ENCODE measurements around the gene MOB3A. TPM values are rescaled to one million over a fixed set of nuclear protein-coding genes. Genes with fewer than 3 reads are reported as not detected.

MOB3A gene
- total RNA-seq, 2 experiments from 2014 or later: 200 to 202 TPM

- Mint-ChIP-seq H3K9me3 (ENCODE audit: low read depth) (no peaks in the 10 kb centered on the region), H3K4me3 (peak overlapping the region; percentile 84), H3K27me3 (no peaks in the 10 kb centered on the region), H3K4me1 (peaks cover 32% of the 10 kb centered on the region), H3K36me3 (no peaks in the 10 kb centered on the region), H3K27ac (peak overlapping the region; percentile 87)
- CTCF ChIA-PET: interaction anchor here (1.0 to 4.0 kb wide), 5 partner anchors 10 to 35 kb away, joined by 3 to 19 read pairs (median 6); partner anchors contain the start of genes IZUMO4 and MKNK2
- peak; percentile 94 for ATAC-seq
- peak; percentile 100 for DNase-seq
These were observed 34.4 kb downstream of the MOB3A start for GRCh38 chr19:2061495-2062388.

GRCh38 chr19:2060884-2061494 lies 35.1 kb downstream of the MOB3A start:
- no peaks in the 10 kb centered on the region for H3K9me3 Mint-ChIP-seq (ENCODE audit: low read depth)
- H3K36me3 Mint-ChIP-seq: no peaks in the 10 kb centered on the region
- no peaks in the 10 kb centered on the region for H3K27me3 Mint-ChIP-seq
- peak overlapping the region; percentile 95 for H3K27ac Mint-ChIP-seq
- DNase-seq (no peak), ATAC-seq (peak; percentile 41)
- CTCF ChIA-PET: interaction anchor here (1.0 to 4.0 kb wide), 5 partner anchors 9 to 36 kb away, joined by 3 to 19 read pairs (median 6); partner anchors contain the start of genes IZUMO4 and MKNK2
- H3K4me3 Mint-ChIP-seq: peak overlapping the region; percentile 84
- peaks cover 37% of the 10 kb centered on the region for H3K4me1 Mint-ChIP-seq

- CTCF ChIA-PET: interaction anchor here (1.6 to 4.0 kb wide), 2 partner anchors 7 to 10 kb away, joined by 5 to 19 read pairs; partner anchors contain the start of gene MKNK2
- Mint-ChIP-seq H3K36me3 (no peaks in the 10 kb centered on the region), H3K4me1 (peaks cover 47% of the 10 kb centered on the region), H3K4me3 (peak overlapping the region; percentile 84), H3K27me3 (no peaks in the 10 kb centered on the region), H3K27ac (peak overlapping the region; percentile 95), H3K9me3 (ENCODE audit: low read depth) (no peaks in the 10 kb centered on the region)
- DNase-seq (no peak), ATAC-seq (no peak)
These were observed 36.5 kb downstream of the MOB3A start for GRCh38 chr19:2059422-2060201.

DNA sequence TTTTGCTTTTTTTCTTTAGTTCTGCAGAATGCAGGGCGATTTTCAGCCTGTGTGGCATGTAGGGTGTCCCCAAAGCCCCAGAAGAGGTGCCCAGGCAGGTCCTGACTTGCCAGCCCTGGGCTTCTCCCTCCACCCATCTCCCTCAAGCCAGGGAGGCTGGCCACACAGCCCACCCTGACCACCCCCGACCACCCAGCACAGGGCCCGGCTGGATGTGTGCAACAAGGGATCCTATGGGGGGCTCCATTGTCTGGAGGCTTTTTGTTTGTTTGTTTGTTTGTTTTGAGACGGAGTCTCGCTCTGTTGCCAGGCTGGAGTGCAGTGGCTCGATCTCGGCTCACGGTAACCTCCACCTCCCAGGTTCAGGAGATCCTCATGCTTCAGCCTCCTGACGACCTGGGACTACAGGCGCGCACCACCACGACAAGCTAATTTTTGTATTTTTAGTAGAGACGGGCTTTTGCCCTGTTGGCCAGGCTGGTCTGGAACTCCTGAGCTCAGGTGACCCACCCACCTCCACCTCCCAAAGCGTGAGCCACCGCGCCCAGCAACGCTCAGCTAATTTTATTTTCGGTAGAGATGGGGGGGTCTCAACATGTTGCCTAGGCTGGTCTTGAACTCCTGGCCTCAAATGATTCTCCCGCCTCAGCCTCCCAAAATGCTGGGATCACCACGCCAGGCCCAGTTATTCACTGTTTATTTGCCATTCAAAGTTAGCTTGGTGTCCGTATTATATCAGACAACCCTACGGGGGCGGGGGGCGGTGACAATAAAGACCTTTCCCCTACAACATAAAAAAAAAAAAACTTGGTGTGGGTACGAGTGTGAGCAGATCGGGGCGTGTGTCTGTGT lies 37.3 kb downstream of the MOB3A start:
- Mint-ChIP-seq H3K27me3 (no peaks in the 10 kb centered on the region), H3K9me3 (ENCODE audit: low read depth) (no peaks in the 10 kb centered on the region), H3K4me1 (peaks cover 50% of the 10 kb centered on the region), H3K4me3 (no peak overlapping the region), H3K36me3 (no peaks in the 10 kb centered on the region), H3K27ac (peak overlapping the region; percentile 74)
- CTCF ChIA-PET: interaction anchor here (1.2 to 1.6 kb wide), 2 partner anchors 8 to 11 kb away, joined by 3 to 5 read pairs; no protein-coding TSS in a partner anchor
- DNase-seq (no peak), ATAC-seq (no peak)

- H3K9me3 Mint-ChIP-seq (ENCODE audit: low read depth): no peaks in the 10 kb centered on the region
- no peaks in the 10 kb centered on the region for H3K36me3 Mint-ChIP-seq
- CTCF ChIA-PET: interaction anchor here (0.6 to 1.8 kb wide), 5 partner anchors 9 to 398 kb away, joined by 3 to 8 read pairs (median 3); no protein-coding TSS in a partner anchor
- H3K4me3 Mint-ChIP-seq: no peak overlapping the region
- ATAC-seq (no peak), DNase-seq (no peak)
- peaks cover 52% of the 10 kb centered on the region for H3K4me1 Mint-ChIP-seq
- no peaks in the 10 kb centered on the region for H3K27me3 Mint-ChIP-seq
- peak overlapping the region; percentile 74 for H3K27ac Mint-ChIP-seq
These were observed 38.3 kb downstream of the MOB3A start for GRCh38 chr19:2057484-2058469.

- peak overlapping the region; percentile 74 for H3K27ac Mint-ChIP-seq
- H3K9me3 Mint-ChIP-seq (ENCODE audit: low read depth): no peaks in the 10 kb centered on the region
- no peak overlapping the region for H3K4me3 Mint-ChIP-seq
- ATAC-seq (no peak), DNase-seq (no peak)
- H3K4me1 Mint-ChIP-seq: peaks cover 53% of the 10 kb centered on the region
- H3K27me3 Mint-ChIP-seq: no peaks in the 10 kb centered on the region
- no peaks in the 10 kb centered on the region for H3K36me3 Mint-ChIP-seq
- CTCF ChIA-PET: interaction anchor here (1.1 to 1.8 kb wide), 4 partner anchors 11 to 29 kb away, joined by 3 to 8 read pairs (median 3); no protein-coding TSS in a partner anchor
These were observed 39.3 kb downstream of the MOB3A start for GRCh38 chr19:2056837-2057192.

GRCh38 chr19:2055931-2056836 lies 39.9 kb downstream of the MOB3A start:
- Mint-ChIP-seq H3K9me3 (ENCODE audit: low read depth) (no peaks in the 10 kb centered on the region), H3K36me3 (no peaks in the 10 kb centered on the region), H3K27me3 (no peaks in the 10 kb centered on the region), H3K27ac (peak overlapping the region; percentile 90), H3K4me3 (peak overlapping the region; percentile 71), H3K4me1 (peaks cover 57% of the 10 kb centered on the region)
- ATAC-seq (no peak), DNase-seq (peak; percentile 71)
- CTCF ChIA-PET: interaction anchor here (1.1 to 1.8 kb wide), 4 partner anchors 10 to 29 kb away, joined by 3 to 8 read pairs (median 3); no protein-coding TSS in a partner anchor

DNA sequence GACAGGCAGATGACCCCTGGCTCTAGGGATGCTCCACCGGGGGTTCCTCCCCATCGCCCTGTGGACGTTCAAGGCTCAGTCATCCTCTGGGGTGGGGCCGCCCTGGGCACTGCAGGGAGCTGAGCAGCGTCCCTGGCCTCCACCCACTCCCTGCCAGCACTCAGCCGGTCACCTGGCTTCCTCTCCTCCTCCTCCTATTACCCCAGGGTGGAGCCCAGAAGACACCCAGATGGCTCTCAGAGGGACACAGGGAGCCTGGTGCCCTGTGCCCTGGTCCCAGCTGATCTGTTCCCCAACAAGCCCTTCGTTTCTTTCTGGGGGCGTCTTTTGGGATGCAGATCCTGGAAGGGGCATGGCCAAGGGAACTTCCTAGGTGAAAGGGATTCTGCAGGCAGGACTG lies 41.4 kb downstream of the MOB3A start:
- Mint-ChIP-seq H3K4me3 (no peak overlapping the region), H3K4me1 (peaks cover 51% of the 10 kb centered on the region), H3K9me3 (ENCODE audit: low read depth) (no peaks in the 10 kb centered on the region), H3K27me3 (no peaks in the 10 kb centered on the region), H3K36me3 (peaks cover 3% of the 10 kb centered on the region), H3K27ac (peak overlapping the region; percentile 68)
- ATAC-seq (no peak), DNase-seq (no peak)
- CTCF ChIA-PET: interaction anchor here (0.7 kb wide), 1 partner anchor 34 kb away, joined by 3 read pairs; no protein-coding TSS in a partner anchor

DNA sequence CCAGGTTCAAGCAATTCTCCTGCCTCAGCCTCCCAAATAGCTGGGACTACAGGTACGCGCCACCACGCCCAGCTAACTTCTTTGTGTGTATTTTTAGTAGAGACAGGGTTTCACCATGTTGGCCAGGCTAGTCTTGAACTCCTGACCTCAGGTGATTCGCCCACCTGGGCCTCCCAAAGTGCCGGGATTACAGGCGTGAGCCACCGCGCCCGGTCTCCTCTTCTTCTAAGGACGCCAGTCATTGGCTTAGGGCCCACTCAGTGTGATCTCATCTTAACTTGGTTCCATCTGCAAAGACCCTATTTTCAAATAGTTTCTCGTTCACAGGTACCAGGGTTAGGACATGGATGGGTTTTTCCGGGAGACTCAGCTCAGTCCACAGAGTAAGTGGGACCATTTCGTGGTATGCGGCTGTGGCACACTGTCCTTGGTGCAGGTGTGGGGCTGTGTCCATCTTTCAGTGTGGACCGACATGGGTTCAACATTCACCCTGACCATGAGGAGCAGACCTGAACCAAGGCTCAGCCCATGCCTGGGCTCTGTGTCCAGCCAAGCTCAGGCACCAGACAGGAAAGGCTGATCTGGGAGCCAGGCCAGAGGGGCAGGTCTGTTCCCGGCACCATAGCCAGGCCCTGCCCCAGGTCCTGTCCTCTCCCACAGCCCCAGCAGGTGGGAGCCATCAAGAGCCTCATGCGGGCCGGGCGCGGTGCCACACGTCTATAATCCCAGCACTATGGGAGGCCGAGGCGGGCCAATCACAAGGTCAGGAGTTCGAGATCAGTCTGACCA lies 42.3 kb downstream of the MOB3A start:
- H3K27ac Mint-ChIP-seq: peak overlapping the region; percentile 54
- ATAC-seq: no peak
- peaks cover 4% of the 10 kb centered on the region for H3K36me3 Mint-ChIP-seq
- no peak for DNase-seq
- peaks cover 56% of the 10 kb centered on the region for H3K4me1 Mint-ChIP-seq
- H3K27me3 Mint-ChIP-seq: no peaks in the 10 kb centered on the region
- H3K4me3 Mint-ChIP-seq: no peak overlapping the region
- no peaks in the 10 kb centered on the region for H3K9me3 Mint-ChIP-seq (ENCODE audit: low read depth)
- CTCF ChIA-PET: interaction anchor here (1.2 to 2.9 kb wide), 5 partner anchors 8 to 42 kb away, joined by 3 to 19 read pairs (median 16); partner anchors contain the start of gene MOB3A
